GM18511 (cell line): ENCODE data around the gene POU2AF2.
"Not testable (repeated sequence)": the region's sequence is repeated elsewhere in the genome, so short reads cannot be mapped to it uniquely, and the experiment has no call there.

ENCODE experiments used
- ATAC-seq: cut with Tn5 transposase; IDR thresholded peaks from one replicate; pipeline ENCODE4 v1.9.1; 2021; ENCODE audit warnings: mild to moderate bottlenecking, moderate library complexity; ENCODE audit not compliant: unreplicated experiment

The POU2AF2 gene

GRCh38 chr11:111245425-111245824 is at the start of gene POU2AF2:
POU2AF2 (plus strand) TSS chr11:111245725; CDS start chr11:111245854, 129 bp downstream.
- ATAC-seq, result no peak

GRCh38 chr11:111200010-111200534 is 45.5 kb upstream of the POU2AF2 start:
- no peak for ATAC-seq

DNA sequence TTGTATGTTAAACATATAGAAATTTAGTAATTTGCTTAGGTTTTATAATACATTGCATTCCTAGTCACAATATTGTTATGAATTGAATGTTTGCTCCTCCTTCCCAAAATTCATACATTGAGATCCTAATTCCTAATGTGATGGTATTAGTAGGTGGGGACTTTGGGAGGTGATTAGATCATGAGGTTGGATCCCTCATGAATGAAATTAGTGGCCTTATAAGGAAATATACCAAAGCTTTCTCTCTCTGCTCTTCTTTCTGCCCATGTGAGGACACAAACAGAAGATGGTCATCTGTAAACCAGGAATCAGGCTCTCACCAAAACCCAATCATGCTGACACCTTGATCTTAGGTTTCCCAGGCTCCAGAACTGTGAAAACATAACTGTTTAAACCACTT is 41.3 kb upstream of the POU2AF2 start:
- no peak for ATAC-seq

GRCh38 chr11:111205632-111206385 is 39.7 kb upstream of the POU2AF2 start:
- no peak for ATAC-seq

DNA sequence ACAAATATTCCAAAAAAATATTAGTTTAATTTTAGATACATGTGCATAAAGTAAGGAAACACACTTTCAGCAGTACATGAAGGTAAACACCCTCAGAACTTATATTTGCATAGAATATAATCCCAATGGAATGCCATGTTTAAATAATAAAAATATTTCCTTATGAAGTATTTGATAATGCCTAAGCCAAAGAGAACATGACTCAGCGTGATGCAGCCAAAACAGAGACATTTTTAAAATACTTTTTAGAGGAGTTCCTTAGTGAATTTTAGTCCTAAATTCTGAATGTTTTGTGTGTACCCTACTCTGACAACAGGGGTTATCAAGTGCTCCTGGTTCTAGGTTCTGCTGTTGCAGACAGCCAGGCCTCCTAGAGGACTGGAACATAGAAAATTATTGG is 39.1 kb upstream of the POU2AF2 start:
- no peak for ATAC-seq

GRCh38 chr11:111207213-111207612 is 38.3 kb upstream of the POU2AF2 start:
- ATAC-seq, result no peak

DNA sequence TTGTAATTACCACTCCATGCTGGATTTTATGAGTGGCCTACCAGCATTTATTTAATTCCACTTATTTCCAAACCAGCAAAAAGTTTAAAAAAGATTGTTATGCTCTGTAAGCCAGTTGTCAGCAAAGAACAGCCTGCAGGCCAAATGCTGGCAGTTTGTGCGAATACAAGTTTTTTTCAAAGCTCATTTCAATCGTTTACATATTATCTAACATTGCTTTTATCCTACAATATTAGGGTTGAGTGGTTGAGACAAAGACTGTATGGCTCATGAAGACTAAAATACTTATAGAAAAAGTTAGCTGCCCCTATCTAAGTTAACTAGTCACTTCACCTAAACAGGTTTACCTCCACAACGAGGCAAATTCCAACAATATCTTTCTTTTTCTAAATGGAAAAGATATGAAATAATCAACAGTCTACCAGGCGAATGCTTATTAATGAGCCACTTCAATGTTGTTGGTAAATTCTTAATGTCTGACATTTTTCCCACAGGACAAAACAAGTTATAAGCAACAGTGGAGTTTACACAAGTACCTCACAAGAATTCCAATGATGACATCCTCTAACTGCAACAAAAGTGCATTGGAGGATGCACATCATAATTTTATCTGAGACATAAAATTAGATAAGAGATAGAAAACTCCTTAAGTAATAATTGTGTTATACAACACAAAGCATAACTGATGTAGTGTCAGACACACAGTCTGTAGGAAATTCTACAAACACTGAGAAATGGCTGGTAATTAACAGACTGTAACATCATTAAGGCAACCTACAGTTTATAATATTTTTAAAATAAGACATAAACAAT is 35.8 kb upstream of the POU2AF2 start:
- no peak for ATAC-seq

DNA sequence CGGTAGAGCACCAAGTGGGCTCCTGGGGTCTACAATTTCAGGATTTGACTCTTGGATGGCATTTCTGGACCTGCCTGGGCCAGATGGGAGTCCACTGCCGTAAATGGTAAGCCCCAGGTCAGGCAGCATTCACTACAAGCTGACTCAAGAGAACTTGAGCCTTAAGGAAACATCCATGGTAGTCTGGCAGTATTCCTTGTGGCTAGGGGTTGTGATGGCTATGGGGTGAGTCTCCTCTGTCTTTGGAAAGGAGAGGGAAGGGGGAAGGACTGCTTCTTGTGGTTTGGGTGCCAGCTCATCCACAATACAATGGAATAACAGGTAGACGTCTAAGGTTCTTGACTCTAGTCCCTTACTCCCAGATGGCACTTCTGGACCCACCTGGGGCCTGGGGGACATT is 32.3 kb upstream of the POU2AF2 start:
- no peak for ATAC-seq

GRCh38 chr11:111220721-111221120 is 24.8 kb upstream of the POU2AF2 start:
- no peak for ATAC-seq

DNA sequence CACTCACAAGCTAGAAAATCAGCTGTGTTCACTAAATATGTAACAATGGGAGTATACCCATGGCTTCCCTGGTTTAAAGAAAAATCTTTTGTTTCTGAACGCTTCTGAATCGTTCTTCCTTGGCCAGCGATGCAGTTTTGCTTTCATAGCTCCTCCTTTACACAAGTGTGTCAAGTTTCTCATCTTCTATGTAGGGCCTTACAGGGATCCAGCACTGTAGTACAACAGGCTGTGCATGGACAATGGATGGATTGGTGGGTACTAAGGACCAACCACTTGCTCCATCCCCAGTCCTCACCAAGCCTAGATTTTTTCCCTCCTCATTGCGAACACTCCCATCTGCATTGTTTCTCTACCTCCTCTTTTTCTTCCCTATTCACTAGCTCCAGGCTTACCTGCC is 24.3 kb upstream of the POU2AF2 start:
- ATAC-seq, result no peak

- ATAC-seq, result not testable (repeated sequence)
Measured at GRCh38 chr11:111221936-111222335, 23.6 kb upstream of the POU2AF2 start.

DNA sequence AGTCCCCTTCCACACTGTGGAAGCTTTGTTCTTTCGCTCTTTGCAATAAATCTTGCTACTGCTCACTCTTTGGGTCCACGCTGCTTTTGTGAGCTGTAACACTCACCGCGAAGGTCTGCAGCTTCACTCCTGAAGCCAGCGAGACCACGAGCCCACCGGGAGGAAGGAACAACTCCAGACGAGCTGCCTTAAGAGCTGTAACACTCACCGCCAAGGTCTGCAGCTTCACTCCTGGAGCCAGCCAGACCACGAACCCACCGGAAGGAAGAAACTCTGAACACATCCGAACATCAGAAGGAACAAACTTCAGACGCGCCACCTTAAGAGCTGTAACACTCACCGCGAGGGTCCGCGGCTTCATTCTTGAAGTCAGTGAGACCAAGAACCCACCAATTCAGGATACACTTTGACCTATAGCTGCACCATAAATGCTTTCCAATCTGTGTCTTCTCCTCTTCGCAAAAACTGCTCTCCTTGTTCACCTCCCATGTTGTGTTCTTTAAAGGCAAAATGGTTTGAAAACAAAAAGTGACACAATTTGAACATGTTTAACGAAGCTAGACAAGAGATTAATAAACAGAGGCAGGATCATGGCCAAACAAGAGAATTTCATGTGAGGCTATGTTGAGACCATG is 22.6 kb upstream of the POU2AF2 start:
- not testable (repeated sequence) for ATAC-seq

DNA sequence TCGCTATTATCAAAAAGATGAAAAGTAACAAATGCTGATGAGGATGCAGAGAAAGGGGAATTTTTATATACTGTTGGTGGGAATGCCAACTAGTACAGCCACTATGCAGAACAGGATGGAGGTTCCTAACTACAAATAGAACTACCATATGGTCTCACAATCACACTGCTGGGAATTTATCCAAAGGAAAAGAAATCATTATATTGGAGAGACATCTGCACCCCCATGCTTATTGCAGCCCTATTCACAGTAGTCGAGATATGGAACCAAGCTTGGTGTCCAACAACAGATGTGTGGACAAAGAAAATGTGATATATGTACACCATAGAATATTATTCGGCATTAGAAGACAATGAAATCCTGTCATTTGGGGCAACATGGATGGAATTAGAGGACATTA is 19.6 kb upstream of the POU2AF2 start:
- ATAC-seq, result no peak

- ATAC-seq, result no peak
Measured at GRCh38 chr11:111229604-111230003, 15.9 kb upstream of the POU2AF2 start.

GRCh38 chr11:111230122-111230465 is 15.4 kb upstream of the POU2AF2 start:
- ATAC-seq, result peak; percentile 46

DNA sequence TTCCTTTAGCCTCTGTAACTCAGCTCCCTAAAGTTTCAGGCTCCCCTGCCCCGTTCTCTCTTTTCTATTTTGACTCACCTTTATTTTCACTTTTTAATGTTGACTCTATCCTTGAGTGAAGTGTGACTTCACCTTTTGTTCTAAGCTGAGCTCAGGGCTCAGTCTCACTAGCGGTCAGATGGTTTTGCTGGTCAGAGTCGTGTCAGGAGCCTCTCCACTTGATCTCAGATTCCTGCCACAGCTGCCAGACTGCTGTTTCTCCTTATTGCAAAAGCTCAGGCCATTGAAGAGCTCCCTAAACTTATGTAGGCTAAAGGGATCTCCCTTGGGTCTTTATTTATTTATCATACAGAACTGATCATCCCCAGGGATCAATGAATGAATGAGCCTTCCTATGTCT is 13.7 kb upstream of the POU2AF2 start:
- ATAC-seq, result no peak

DNA sequence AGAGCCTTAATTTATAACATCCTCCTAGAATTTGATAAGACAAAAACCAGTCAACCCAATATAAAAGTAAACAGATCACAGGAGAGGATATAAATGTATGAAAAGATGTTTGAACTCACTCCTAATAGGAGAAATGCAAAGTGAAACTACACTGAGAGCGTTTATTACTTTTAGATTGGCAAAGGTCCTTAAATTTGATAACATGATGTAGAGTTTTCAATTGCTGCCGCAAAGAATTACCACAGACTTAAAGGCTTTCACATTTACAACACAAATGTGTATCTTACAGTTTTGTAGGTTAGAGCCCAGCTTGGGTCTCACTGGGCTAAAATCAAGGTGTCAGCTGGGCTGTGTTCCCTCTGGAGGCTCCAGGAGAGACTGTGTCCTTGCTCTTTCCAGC is 9.1 kb upstream of the POU2AF2 start:
- no peak for ATAC-seq

DNA sequence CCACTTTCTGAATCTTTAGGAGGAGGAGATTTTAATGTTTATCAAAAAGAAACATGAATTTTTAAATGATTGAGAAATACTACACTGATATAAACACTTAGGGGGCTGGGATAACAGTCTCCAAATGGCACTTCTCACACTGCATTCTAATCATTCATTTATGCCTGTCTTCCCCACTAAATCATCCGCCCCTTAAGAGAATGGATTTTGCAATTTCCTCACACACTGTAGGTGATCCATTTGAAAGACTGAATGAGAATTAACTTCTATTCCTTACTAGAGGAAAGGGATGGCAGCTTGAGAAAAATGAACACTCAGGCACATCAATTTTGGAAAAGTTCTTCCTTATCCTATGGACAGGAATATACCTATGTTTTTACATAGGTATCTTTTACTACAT is 7.6 kb upstream of the POU2AF2 start:
- no peak for ATAC-seq

DNA sequence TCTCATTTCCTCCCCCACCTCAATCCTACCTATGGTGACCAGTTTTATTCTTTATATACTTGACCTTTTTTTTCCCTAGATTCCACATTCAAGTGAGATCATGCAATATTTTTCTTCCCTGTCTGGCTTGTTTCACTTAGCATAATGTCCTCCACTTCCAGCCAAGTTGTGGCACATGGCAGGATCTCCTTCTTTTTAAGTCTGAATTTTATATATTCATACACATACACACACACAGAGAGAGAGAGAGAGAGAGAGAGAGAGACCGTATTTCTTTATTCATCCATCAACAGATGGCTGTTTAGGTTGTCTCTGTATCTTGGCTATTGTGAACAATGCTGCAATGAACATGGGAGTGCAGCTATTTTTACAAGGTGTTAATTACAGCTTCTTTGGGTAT is 1.4 kb downstream of the POU2AF2 start:
- no peak for ATAC-seq

DNA sequence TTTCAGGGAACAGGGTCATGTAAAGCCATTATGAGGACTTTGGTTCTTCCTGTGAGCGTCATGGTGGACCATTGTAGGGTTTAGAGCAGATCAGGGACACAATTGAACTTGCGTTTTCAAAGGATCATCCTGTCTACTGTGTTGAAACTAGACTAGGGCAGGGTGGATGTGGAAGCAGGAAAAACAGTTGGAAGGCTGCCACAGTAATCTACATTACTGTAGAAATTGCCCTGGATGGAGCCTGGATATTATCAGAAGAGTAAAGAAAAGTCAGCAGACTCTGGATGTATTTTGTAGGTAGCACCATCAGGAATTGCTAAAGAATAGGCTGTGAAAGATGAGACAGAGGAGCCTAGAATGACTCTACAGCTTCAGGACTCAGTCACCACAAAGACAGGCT is 5.4 kb downstream of the POU2AF2 start:
- no peak for ATAC-seq

DNA sequence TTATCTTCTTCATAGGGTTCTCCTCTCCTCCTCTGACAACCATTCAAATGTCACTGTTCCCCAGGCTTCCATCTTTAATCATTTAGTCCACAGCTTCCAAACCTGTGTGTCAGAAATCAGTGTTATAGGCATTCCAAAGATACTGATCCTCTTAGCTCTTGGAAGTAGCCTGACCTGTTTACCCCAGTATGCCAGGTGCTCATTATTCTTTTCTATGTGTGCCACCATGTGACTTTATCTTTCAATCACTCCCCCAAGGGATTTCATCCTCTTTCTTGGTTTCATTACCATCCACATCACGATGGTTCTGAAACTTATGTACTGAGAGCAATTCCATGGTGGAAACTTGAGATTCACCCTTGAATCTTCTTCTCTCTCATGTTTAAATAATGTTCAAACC is 7.6 kb downstream of the POU2AF2 start:
- ATAC-seq, result no peak

GRCh38 chr11:111253630-111254029 is 8.1 kb downstream of the POU2AF2 start:
- ATAC-seq, result no peak
